HepG2 (cell line): ENCODE results near the gene PTPRN. TPM values are rescaled to one million over a fixed set of nuclear protein-coding genes. Genes with fewer than 3 reads are reported as not detected.

ENCODE experiments used
- ARNT ChIP-seq: fragments of 450-650 bp; IDR thresholded peaks from 2 replicates; pipeline ENCODE4 v1.6.1; 2017
- CHD4 ChIP-seq: fragments of 200-600 bp; sonication (generic); IDR thresholded peaks from 2 replicates; pipeline ENCODE4 v1.7.0; 2017; ENCODE audit warnings: mild to moderate bottlenecking, low read length, borderline replicate concordance
- FOXO1 ChIP-seq: sonication (generic); formaldehyde crosslinking; IDR thresholded peaks from 2 replicates; pipeline ENCODE4 v1.4.0; 2020; ENCODE audit warnings: missing genetic modification reagents
- KDM3A ChIP-seq: IDR thresholded peaks from 2 replicates; pipeline ENCODE4 v1.6.1; 2018; ENCODE audit warnings: low read depth, missing compliant biosample characterization
- MAZ ChIP-seq, 2 experiments: sonication (generic) in 1 of 2; formaldehyde crosslinking in 1 of 2; IDR thresholded peaks; 2 replicates each; pipeline versions ENCODE4 v1.5.0 to v1.6.1; 2012 to 2020; ENCODE audit warnings: low read depth in 2 of 2, mild to moderate bottlenecking in 2 of 2, borderline replicate concordance in 1 of 2, improper control_type of control experiment in 1 of 2, low read length in 1 of 2, missing genetic modification reagents in 1 of 2, moderate library complexity in 1 of 2
- MTA3 ChIP-seq: sonication (generic); formaldehyde crosslinking; IDR thresholded peaks from 2 replicates; pipeline ENCODE4 v1.4.0; 2020; ENCODE audit warnings: missing genetic modification reagents
- MYNN ChIP-seq: sonication (generic); formaldehyde crosslinking; IDR thresholded peaks from 2 replicates; pipeline ENCODE4 v1.4.0; 2020; ENCODE audit warnings: mild to moderate bottlenecking, low read depth, missing genetic modification reagents
- NFATC3 ChIP-seq: sonication (generic); formaldehyde crosslinking; IDR thresholded peaks from 2 replicates; pipeline ENCODE4 v1.5.1; 2020; ENCODE audit warnings: mild to moderate bottlenecking, missing genetic modification reagents
- NFYB ChIP-seq: sonication (generic); formaldehyde crosslinking; IDR thresholded peaks from 2 replicates; pipeline ENCODE4 v1.4.0; 2020; ENCODE audit warnings: missing genetic modification reagents
- NRL ChIP-seq: sonication (generic); formaldehyde crosslinking; IDR thresholded peaks from 2 replicates; pipeline ENCODE4 v1.5.0; 2020; ENCODE audit warnings: missing genetic modification reagents, mild to moderate bottlenecking, moderate library complexity, borderline replicate concordance
- PATZ1 ChIP-seq: sonication (generic); formaldehyde crosslinking; IDR thresholded peaks from 2 replicates; pipeline ENCODE4 v1.4.0; 2020; ENCODE audit warnings: missing genetic modification reagents
- PLRG1 ChIP-seq: fragments of 450-650 bp; conservative IDR thresholded peaks from 2 replicates; pipeline ENCODE4 v1.6.1; 2016
- PRDM10 ChIP-seq: sonication (generic); formaldehyde crosslinking; IDR thresholded peaks from 2 replicates; pipeline ENCODE4 v1.4.0; 2020; ENCODE audit warnings: low read depth, missing genetic modification reagents
- REST ChIP-seq, 2 experiments: IDR thresholded peaks; 2 replicates each; pipeline ENCODE4 v1.6.1; 2011 to 2012; ENCODE audit warnings: low read length in 2 of 2, borderline replicate concordance in 1 of 2, low read depth in 1 of 2, mild to moderate bottlenecking in 1 of 2, moderate library complexity in 1 of 2
- SMARCC2 ChIP-seq: fragments of 450-650 bp; IDR thresholded peaks from 2 replicates; pipeline ENCODE4 v1.6.1; 2017; ENCODE audit warnings: antibody characterized with exemption, mild to moderate bottlenecking
- SNAPC2 ChIP-seq: sonication (generic); formaldehyde crosslinking; IDR thresholded peaks from 2 replicates; pipeline ENCODE4 v1.8.1; 2022; ENCODE audit warnings: mild to moderate bottlenecking, missing genetic modification reagents
- TBX3 ChIP-seq: fragments of 450-650 bp; IDR thresholded peaks from 2 replicates; pipeline ENCODE4 v1.6.1; 2017; ENCODE audit warnings: antibody characterized with exemption, mild to moderate bottlenecking, inconsistent platforms, borderline replicate concordance
- ZMYM3 ChIP-seq: sonication (generic); formaldehyde crosslinking; IDR thresholded peaks from 2 replicates; pipeline ENCODE4 v1.5.1; 2020; ENCODE audit warnings: mild to moderate bottlenecking, missing genetic modification reagents
- ZNF225 ChIP-seq: sonication (generic); formaldehyde crosslinking; IDR thresholded peaks from 2 replicates; pipeline ENCODE4 v1.4.0; 2020; ENCODE audit warnings: mild to moderate bottlenecking, missing genetic modification reagents
- ZNF496 ChIP-seq: sonication (generic); formaldehyde crosslinking; IDR thresholded peaks from 2 replicates; pipeline ENCODE4 v1.8.1; 2023; ENCODE audit warnings: mild to moderate bottlenecking, moderate library complexity, missing genetic modification reagents; ENCODE audit not compliant: insufficient replicate concordance
- ZNF614 ChIP-seq: IDR thresholded peaks from 2 replicates; pipeline ENCODE4 v1.6.1; 2018; ENCODE audit warnings: missing biosample characterization, missing genetic modification reagents, inconsistent platforms, borderline replicate concordance
- ZNF644 ChIP-seq: IDR thresholded peaks from 2 replicates; pipeline ENCODE4 v1.6.1; 2016; ENCODE audit warnings: low read depth
- ZNF792 ChIP-seq: IDR thresholded peaks from 2 replicates; pipeline ENCODE4 v1.6.1; 2016
- ZSCAN12 ChIP-seq: sonication (generic); formaldehyde crosslinking; IDR thresholded peaks from 2 replicates; pipeline ENCODE4 v1.9.0; 2021; ENCODE audit warnings: mild to moderate bottlenecking, missing genetic modification reagents
- polyA plus RNA-seq, 8 experiments: library from polyadenylated mRNA; depleted of rRNA in 3 of 8; stranded (reverse) in 7 of 8; unstranded in 1 of 8; fragments of >200 nt; fragmentation: Illumina TruSeq in 4 of 8; extraction: Trizol in 4 of 8; gene quantifications; 2 replicates each; pipeline versions ENCODE4 v1.2.1 to v1.2.3, GENCODE V29; 2011 to 2016; ENCODE audit warnings: low read depth in 4 of 8, missing spikeins in 1 of 8, mixed read lengths in 1 of 8; ENCODE audit not compliant: insufficient read depth in 1 of 8
- total RNA-seq, 5 experiments: library from RNA; depleted of rRNA; stranded (reverse); fragments of >200 nt; fragmentation: Illumina TruSeq; extraction: Trizol; gene quantifications; 2 replicates each; pipeline ENCODE4 v1.2.3, GENCODE V29; 2016; ENCODE audit warnings: low read depth in 1 of 5

The PTPRN gene
- total and polyA plus RNA-seq, 2 of the 13 experiments (the other 11 are each of a cell fraction or from before 2014, with no cell fraction given), result 0.26 TPM; not detected in 1

GRCh38 chr2:219289195-219289536 is 20.0 kb downstream of the PTPRN start (continued):
- TF ChIP-seq REST (IDR thresholded peaks at IDR 0.05; ENCODE audit: borderline replicate concordance in 1 of 2, low read depth in 1 of 2, low read length in 2 of 2), result no peak
- TF ChIP-seq NFYB (CRISPR knock-in tag), result no peak
- TF ChIP-seq ZMYM3 (CRISPR knock-in tag), result peak; percentile 84
- 0 out of 2 replicates have a peak, but pooled peaks have one; percentile 32 for TF ChIP-seq NFATC3 (CRISPR knock-in tag)
- no peak for TF ChIP-seq PRDM10
- no peak for TF ChIP-seq ZNF225 (CRISPR knock-in tag)
- TF ChIP-seq MTA3 (CRISPR knock-in tag), result no peak
- no peak for TF ChIP-seq NRL (CRISPR knock-in tag)
- TF ChIP-seq ZNF496 (CRISPR knock-in tag), result no peak
- TF ChIP-seq TBX3, result no peak
- no peak for TF ChIP-seq SMARCC2
- TF ChIP-seq CHD4, result 0 out of 2 replicates have a peak, but pooled peaks have one; percentile 47
- no peak for TF ChIP-seq MAZ (IDR thresholded peaks at IDR 0.05; ENCODE audit: borderline replicate concordance, low read depth, low read length)
- TF ChIP-seq MAZ (CRISPR knock-in tag; IDR thresholded peaks at IDR 0.05; ENCODE audit: low read depth), result no peak
- no peak for TF ChIP-seq ZNF792 (CRISPR knock-in tag)
- no peak for TF ChIP-seq PATZ1 (CRISPR knock-in tag)
- no peak for TF ChIP-seq ZSCAN12 (CRISPR knock-in tag)
- TF ChIP-seq KDM3A (CRISPR knock-in tag), result no peak
- no peak for TF ChIP-seq ARNT
- no peak for TF ChIP-seq SNAPC2
- TF ChIP-seq ZNF614 (CRISPR knock-in tag), result no peak
- TF ChIP-seq PLRG1, result no peak
- TF ChIP-seq ZNF644, result no peak
- TF ChIP-seq MYNN (CRISPR knock-in tag), result no peak
- no peak for TF ChIP-seq FOXO1 (CRISPR knock-in tag)
